Keratinocyte (primary cell): ENCODE measurements around the gene MUTYH. TPM values are rescaled to one million over a fixed set of nuclear protein-coding genes. Genes with fewer than 3 reads are reported as not detected.

Source experiments
- DNase-seq: peaks from one replicate; pipeline ENCODE4 v3.0.0-alpha.2; 2011; ENCODE audit warnings: low read depth, missing footprints, low spot score
- FAIRE-seq: peaks from 2 replicates; lab custom pipeline; 2011; peaks lifted over from hg19 to GRCh38; lab: Jason Lieb, UNC
- H2AFZ ChIP-seq: 2 replicates; pipeline ENCODE4 v1.6.0; 2012; ENCODE audit warnings: low read length, control low read depth, inconsistent platforms; ENCODE audit not compliant: control insufficient read depth
- H3K27ac ChIP-seq: 2 replicates; pipeline ENCODE4 v1.5.1; 2011; ENCODE audit warnings: low read length; ENCODE audit not compliant: control insufficient read depth, insufficient read depth
- H3K27me3 ChIP-seq: 3 replicates; pipeline ENCODE4 v1.6.0; 2011; ENCODE audit warnings: low read length; ENCODE audit not compliant: control insufficient read depth, insufficient read depth; ENCODE audit errors: extremely low read depth
- H3K36me3 ChIP-seq, 2 experiments: 2 replicates in 1 of 2; 3 replicates in 1 of 2; pipeline ENCODE4 v1.5.1; 2011; ENCODE audit warnings: low read length in 2 of 2, mild to moderate bottlenecking in 1 of 2; ENCODE audit not compliant: control insufficient read depth in 2 of 2, insufficient read depth in 2 of 2; ENCODE audit errors: extremely low read depth in 1 of 2
- H3K4me1 ChIP-seq: 3 replicates; pipeline ENCODE4 v1.5.1; 2011; ENCODE audit warnings: low read length; ENCODE audit not compliant: control insufficient read depth, insufficient read depth; ENCODE audit errors: extremely low read depth
- H3K4me2 ChIP-seq: 3 replicates; pipeline ENCODE4 v1.6.0; 2011; ENCODE audit warnings: low read depth, low read length; ENCODE audit not compliant: control insufficient read depth, insufficient read depth; ENCODE audit errors: extremely low read depth
- H3K4me3 ChIP-seq, 3 experiments: fragments of 200-600 bp in 1 of 3; sonication (generic) in 1 of 3; 2 replicates in 2 of 3; 3 replicates in 1 of 3; pipeline ENCODE4 v1.5.1; 2011 to 2016; ENCODE audit warnings: low read length in 3 of 3, mild to moderate bottlenecking in 3 of 3, control low read depth in 2 of 3, inconsistent platforms in 1 of 3, low read depth in 1 of 3, mixed read lengths in 1 of 3, mixed run types in 1 of 3, moderate library complexity in 1 of 3; ENCODE audit not compliant: control insufficient read depth in 2 of 3, insufficient read depth in 2 of 3; ENCODE audit errors: extremely low read depth in 1 of 3
- H3K79me2 ChIP-seq: 2 replicates; pipeline ENCODE4 v1.6.0; 2012; ENCODE audit warnings: low read length; ENCODE audit not compliant: control insufficient read depth, insufficient read depth
- H3K9ac ChIP-seq: 3 replicates; pipeline ENCODE4 v1.6.0; 2011; ENCODE audit warnings: low read length; ENCODE audit not compliant: control insufficient read depth, insufficient read depth; ENCODE audit errors: extremely low read depth
- H3K9me1 ChIP-seq: 3 replicates; pipeline ENCODE4 v1.6.0; 2011; ENCODE audit warnings: low read length; ENCODE audit not compliant: control insufficient read depth, insufficient read depth; ENCODE audit errors: extremely low read depth
- H3K9me3 ChIP-seq: 2 replicates; pipeline ENCODE4 v1.5.1; 2012; ENCODE audit warnings: low read depth, low read length; ENCODE audit not compliant: control insufficient read depth
- H4K20me1 ChIP-seq: 3 replicates; pipeline ENCODE4 v1.6.0; 2011; ENCODE audit warnings: low read length; ENCODE audit not compliant: control insufficient read depth, insufficient read depth; ENCODE audit errors: extremely low read depth
- CTCF ChIP-seq, 3 experiments: IDR thresholded peaks in 1 of 3; conservative IDR thresholded peaks in 1 of 3; optimal IDR thresholded peaks in 1 of 3; 2 replicates in 2 of 3; 3 replicates in 1 of 3; pipeline versions ENCODE3 to v1.5.1; 2011; ENCODE audit warnings: low read length in 3 of 3, mild to moderate bottlenecking in 3 of 3, moderate library complexity in 2 of 3, control low read depth in 1 of 3, inconsistent platforms in 1 of 3; ENCODE audit not compliant: insufficient read depth in 2 of 3; ENCODE audit errors: extremely low read depth in 1 of 3
- EZH2 ChIP-seq: IDR thresholded peaks from one replicate; pipeline ENCODE4 v1.6.1; 2012; ENCODE audit warnings: inconsistent platforms, mild to moderate bottlenecking, low read length, moderate library complexity
- dilution Hi-C: fragments of 300-500 bp; cut with MboI; formaldehyde crosslinking; loops from one replicate; pipeline ENCODE4 v1.7.0; 2020; ENCODE audit warnings: low sequenced_read_pairs; ENCODE audit not compliant: extremely low pct_ligation_motif_present
- polyA plus RNA-seq, 5 experiments: library from polyadenylated mRNA; depleted of rRNA in 3 of 5; stranded (reverse) in 3 of 5; stranded (forward) in 1 of 5; unstranded in 1 of 5; fragments of >200 nt; gene quantifications; 1 replicate in 1 of 5; 2 replicates in 3 of 5; 3 replicates in 1 of 5; pipeline versions ENCODE4 v1.2.1 to v1.2.3, GENCODE V29; 2011 to 2012; ENCODE audit warnings: missing spikeins in 2 of 5, low read depth in 1 of 5, low replicate concordance in 1 of 5

The MUTYH gene
- polyA plus RNA-seq, 1 donor (not counting 4 experiments of a cell fraction or from before 2014, with no cell fraction given): 10.0 TPM

- TF ChIP-seq EZH2 (no peak), CTCF (optimal IDR thresholded peaks at IDR 0.05 in 1 of 3, IDR thresholded peaks at IDR 0.05 in 1 of 3, conservative IDR thresholded peaks at IDR 0.05 in 1 of 3; ENCODE audit: extremely low read depth in 1 of 3, insufficient read depth in 2 of 3, low read length in 3 of 3) (no peak)
- no peak overlapping the region for H2AFZ ChIP-seq
- no peak overlapping the region for H3K27ac ChIP-seq
- H3K9me3 ChIP-seq: no peaks in the 10 kb centered on the region
- no peak overlapping the region for H3K9ac ChIP-seq
- H3K4me2 ChIP-seq: no peak overlapping the region
- no peaks in the 10 kb centered on the region for H3K27me3 ChIP-seq
- no peaks in the 10 kb centered on the region for H4K20me1 ChIP-seq
- H3K9me1 ChIP-seq: no peaks in the 10 kb centered on the region
- DNase-seq (no peak), FAIRE-seq (no peak)
- no peak overlapping the region for H3K4me3 ChIP-seq
- peaks cover 2% of the 10 kb centered on the region for H3K79me2 ChIP-seq
- dilution Hi-C loops: no loop called here
- peaks cover under 1 to 6% of the 10 kb centered on the region in 2 experiments for H3K36me3 ChIP-seq
- peaks cover 3% of the 10 kb centered on the region for H3K4me1 ChIP-seq
Observed at GRCh38 chr1:45334308-45335245, 5.7 kb downstream of the MUTYH start.

- Histone ChIP-seq H3K4me2 (no peak overlapping the region), H3K9me3 (no peaks in the 10 kb centered on the region), H2AFZ (no peak overlapping the region), H3K27me3 (peaks cover 2% of the 10 kb centered on the region), H3K4me3 (no peak overlapping the region), H3K9ac (no peak overlapping the region), H4K20me1 (no peaks in the 10 kb centered on the region), H3K79me2 (no peaks in the 10 kb centered on the region), H3K4me1 (peaks cover 8% of the 10 kb centered on the region), H3K36me3 (peaks cover 6 to 9% of the 10 kb centered on the region in 2 experiments), H3K27ac (no peak overlapping the region), H3K9me1 (no peaks in the 10 kb centered on the region)
- TF ChIP-seq CTCF (optimal IDR thresholded peaks at IDR 0.05 in 1 of 3, IDR thresholded peaks at IDR 0.05 in 1 of 3, conservative IDR thresholded peaks at IDR 0.05 in 1 of 3; ENCODE audit: extremely low read depth in 1 of 3, insufficient read depth in 2 of 3, low read length in 3 of 3) (no peak), EZH2 (no peak)
- DNase-seq: no peak
- dilution Hi-C loops: no loop called here
- FAIRE-seq: no peak
Observed at GRCh38 chr1:45332346-45332720, 7.9 kb downstream of the MUTYH start.
